HG03060 (cell line): ENCODE data around the gene CIP2A.

ENCODE experiments used
- ATAC-seq: cut with Tn5 transposase; IDR thresholded peaks from one replicate; pipeline ENCODE4 v1.9.1; 2021; ENCODE audit warnings: low read depth, moderate number of reproducible peaks; ENCODE audit not compliant: unreplicated experiment

Gene CIP2A

DNA sequence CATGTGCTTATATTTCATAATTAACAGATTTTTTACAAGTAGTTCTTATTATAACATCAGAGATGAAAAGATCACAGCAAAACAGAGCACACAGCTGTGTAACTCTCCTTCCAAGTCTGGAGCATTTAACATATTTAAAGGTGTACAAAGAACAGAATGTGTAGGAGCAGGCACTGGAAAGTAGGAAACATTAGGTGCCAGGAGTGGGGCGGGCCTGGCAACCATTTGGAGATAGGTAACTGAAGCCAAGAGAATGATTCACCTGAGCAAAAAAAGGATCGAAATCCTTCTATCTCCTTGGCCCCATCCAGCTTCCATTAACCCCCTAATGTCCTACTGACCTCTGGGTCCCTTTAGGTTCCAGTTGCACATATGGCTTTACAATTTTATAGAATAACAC, 76.6 kb downstream of the CIP2A start:
- ATAC-seq: no peak

DNA sequence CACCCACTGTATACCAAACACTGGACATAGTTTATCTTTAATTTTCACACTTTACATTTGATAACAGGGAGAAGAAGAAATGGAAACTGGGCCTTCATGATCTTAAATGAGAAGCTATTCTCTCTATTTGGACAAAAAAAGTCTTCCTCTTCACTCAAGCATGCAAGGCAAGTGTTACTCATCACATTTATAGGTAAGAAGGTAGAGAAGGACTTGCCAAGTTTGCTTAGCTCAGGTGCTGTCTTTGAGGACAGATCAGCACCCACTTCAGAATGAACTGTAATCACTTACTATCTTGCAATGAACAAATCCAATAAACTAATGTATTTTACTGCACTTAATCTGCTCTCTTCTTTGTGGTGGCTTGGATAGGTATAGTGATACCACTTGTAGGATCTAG, 77.7 kb downstream of the CIP2A start:
- no peak for ATAC-seq

DNA sequence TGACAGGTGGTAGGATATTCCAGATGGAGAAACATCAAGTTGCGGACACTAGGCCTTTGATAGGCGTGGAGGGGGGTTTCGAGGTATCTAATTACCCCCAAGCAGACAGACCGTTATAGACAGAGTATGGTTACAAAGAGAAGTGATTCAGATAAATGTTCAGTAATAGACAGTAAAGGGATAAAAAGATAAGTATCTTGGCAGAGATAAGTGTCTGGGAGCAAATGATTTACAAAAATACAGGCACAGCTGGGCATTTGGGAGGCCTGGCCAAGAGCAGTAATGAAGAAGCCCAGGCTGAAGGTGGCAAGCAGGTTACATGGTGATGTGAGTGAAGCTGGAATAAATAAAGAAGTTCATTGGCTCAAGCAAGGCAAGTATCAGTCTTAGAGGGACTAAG, 78.2 kb downstream of the CIP2A start:
- ATAC-seq: no peak

DNA sequence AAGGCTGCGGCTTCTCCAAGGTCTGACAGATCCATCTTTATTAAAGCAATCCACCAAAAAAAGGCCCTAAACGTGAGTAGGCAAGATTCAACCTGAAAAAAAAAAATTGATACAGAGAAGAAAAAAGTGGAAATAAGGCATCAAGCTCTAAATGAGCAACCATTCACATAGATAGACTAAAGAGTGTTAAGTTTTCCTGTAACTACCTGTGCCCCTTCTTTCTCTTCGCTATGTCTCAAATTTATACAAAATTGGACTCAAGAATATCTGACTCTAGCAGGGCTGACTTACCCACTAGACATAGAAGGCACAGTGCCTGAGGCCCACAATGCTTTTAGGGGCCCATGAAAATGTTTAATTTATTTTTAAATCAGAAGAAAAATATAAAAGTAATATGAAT, 78.7 kb downstream of the CIP2A start, which contains the start of gene MYH15:
Gene MYH15 (minus strand): TSS at position 101 of the 400 bp plus-strand sequence. CDS start 66 bp downstream, at position 35.
- no peak for ATAC-seq

DNA sequence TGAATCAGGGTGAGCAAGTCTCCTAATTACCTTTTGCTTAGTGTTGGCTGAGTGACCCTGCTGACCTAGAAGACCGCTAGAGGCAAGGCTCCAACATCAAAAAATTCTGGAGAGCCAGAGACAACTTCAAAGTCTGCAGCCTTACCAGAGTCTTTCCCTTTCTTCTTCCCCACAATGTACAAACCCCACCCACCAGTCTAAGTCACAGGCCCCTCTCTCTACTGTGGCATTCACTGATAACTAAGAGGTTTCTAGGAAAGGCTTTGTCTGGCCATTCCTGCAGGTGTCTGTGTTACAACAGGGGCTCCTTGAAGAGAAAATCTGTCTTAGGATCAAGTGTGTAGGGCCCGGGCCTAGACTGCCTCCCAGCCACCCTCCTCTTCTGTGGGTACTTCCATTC, 79.4 kb downstream of the CIP2A start:
- ATAC-seq: no peak

DNA sequence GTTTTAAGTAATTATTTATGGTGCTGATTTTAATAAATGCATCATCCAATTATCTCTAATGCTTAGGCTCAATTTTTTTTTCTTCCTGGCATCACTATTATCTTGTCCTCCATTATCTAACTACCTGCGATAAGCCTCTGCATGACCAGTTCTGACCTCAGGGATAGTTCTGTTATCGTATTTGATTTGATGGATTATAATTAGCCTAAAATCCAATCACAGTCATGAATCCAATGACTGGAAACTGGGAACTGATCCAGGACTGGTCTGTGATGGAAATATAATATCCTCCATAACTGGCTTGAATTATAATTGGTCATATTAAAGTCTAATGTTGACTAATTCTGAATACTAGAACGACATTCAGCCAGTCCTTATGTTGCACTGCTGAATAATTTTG, 80.0 kb downstream of the CIP2A start:
- ATAC-seq: no peak

DNA sequence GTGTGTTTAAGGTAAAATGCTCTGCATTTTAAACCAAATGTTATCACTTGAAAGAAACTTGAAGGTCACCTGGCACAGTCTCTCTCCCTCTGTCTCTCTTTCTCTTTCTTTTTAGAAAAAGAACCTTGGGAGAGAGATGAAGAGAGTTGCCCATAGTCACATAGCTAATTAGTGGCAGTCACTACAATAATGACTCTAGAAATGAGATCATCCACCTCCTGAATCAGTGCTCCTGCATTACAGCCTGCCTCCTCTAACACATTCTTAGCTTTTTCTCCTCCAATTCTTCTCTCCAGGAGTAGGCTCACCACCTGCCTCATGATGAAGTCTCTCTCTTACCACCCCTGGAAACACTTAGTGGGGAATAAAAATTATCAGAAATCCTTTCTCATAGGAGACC, 81.3 kb downstream of the CIP2A start:
- ATAC-seq: no peak

DNA sequence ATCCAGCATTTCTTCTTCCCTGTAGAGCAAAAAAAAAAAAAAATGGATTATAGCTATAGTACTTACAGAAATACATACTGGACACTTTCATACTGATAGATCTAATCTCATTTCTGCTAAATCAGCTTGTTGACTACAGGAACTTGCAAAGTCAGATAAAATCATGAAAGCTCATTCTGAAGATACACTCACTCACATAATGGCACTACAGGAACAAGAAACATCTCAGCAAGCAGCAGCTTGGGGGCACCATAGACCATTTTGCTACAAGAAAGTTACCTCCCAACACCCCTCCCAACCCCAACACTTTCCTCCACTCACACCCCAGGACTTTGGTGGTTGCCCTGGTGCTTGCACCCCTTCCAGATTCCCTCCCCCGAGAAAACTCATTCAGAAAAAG, 83.4 kb downstream of the CIP2A start:
- ATAC-seq: no peak

DNA sequence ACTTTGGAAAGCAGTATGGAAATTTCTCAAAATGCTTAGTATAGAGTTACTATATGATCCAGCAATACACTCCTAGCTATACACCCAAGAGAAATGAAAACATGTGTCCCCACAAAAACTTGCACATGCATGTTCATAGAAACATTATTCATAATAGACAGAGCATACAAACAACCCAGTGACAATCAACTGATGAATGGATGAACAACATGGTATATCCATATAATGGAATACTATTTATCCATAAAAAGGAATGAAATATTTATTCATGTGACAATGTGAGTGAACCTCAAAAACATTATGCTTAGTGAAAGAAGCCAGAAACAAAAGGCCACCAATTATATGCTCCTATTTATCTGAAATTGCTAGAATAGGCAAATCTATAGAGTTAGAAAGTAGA, 85.5 kb downstream of the CIP2A start:
- ATAC-seq: no peak

DNA sequence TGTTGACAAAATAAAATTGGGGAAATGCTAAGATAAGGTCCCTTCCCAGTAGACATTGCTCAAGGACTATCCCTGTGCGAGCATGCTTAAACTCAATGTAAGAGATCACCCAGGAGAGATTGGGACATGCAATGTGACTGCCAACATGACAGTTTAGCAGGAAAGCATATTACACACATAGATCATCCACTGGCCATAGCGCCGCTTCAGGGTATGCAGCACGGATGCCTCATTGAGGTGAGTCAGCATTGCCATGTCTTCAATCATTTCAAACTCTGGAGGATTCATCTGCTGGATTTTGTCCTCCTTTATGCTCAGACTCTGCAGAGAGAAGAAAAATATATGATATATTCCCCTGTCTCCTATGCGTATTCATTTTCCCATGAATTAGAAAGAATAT, 87.7 kb downstream of the CIP2A start:
- no peak for ATAC-seq

DNA sequence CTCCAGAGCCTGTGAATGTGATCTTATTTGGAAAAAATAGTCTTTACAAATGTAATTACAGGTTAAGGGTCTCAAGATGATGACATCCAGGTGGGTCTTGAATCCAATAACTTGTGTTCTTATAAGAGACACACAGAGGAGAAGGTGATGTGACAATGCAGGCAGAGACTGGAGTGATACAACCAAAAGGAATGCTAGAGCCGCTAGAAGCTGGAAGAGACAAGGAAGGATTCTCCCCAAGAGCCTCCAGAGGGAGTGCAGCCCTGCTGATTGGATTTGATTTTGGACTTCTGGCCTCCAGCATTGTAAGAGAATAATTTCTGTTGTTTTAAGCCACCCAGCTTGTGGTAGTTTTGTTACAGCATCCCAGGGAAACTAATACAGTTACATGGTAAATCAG, 88.5 kb downstream of the CIP2A start:
- ATAC-seq: no peak
